Central memory CD8-positive, alpha-beta T cell (primary cell): Measurements from ENCODE around the gene PC.

Source experiments
- ATAC-seq: fragments of 150-1000 bp; cut with Tn5 transposase; replicated peaks from 2 replicates; pipeline ENCODE4 v1.10.0; 2022; ENCODE audit warnings: mild to moderate bottlenecking, moderate FRiP score, moderate number of reproducible peaks; ENCODE audit not compliant: poor library complexity, severe bottlenecking; ENCODE audit errors: extremely low read depth
- DNase-seq, 2 donors: peaks; one replicate each; pipeline ENCODE4 v3.0.0; 2021; ENCODE audit warnings: low spot score in 2 of 2
- H3K27ac Mint-ChIP-seq: one replicate; pipeline ENCODE4 v1.8.0; 2022; ENCODE audit warnings: low read depth, mild to moderate bottlenecking, moderate library complexity, mixed read lengths
- H3K27me3 Mint-ChIP-seq: one replicate; pipeline ENCODE4 v1.8.0; 2022; ENCODE audit warnings: mixed read lengths
- H3K36me3 Mint-ChIP-seq: one replicate; pipeline ENCODE4 v1.8.0; 2022; ENCODE audit warnings: mild to moderate bottlenecking, moderate library complexity, mixed read lengths; ENCODE audit not compliant: insufficient read depth
- H3K4me1 Mint-ChIP-seq: one replicate; pipeline ENCODE4 v1.8.0; 2022; ENCODE audit warnings: mixed read lengths
- H3K4me3 Mint-ChIP-seq: one replicate; pipeline ENCODE4 v1.8.0; 2022; ENCODE audit warnings: mild to moderate bottlenecking, moderate library complexity, mixed read lengths
- H3K9me3 Mint-ChIP-seq: one replicate; pipeline ENCODE4 v1.8.0; 2022; ENCODE audit warnings: mixed read lengths

The PC gene

GRCh38 chr11:66859686-66860448, 98.3 kb downstream of the PC start:
- ATAC-seq (no peak), DNase-seq (no peak)
- H3K27me3 Mint-ChIP-seq = no peaks in the 10 kb centered on the region
- no peak overlapping the region for H3K27ac Mint-ChIP-seq
- peaks cover 9% of the 10 kb centered on the region for H3K36me3 Mint-ChIP-seq
- H3K4me3 Mint-ChIP-seq = no peak overlapping the region
- H3K9me3 Mint-ChIP-seq = no peaks in the 10 kb centered on the region
- peaks cover 5% of the 10 kb centered on the region for H3K4me1 Mint-ChIP-seq

- H3K4me3 Mint-ChIP-seq = no peak overlapping the region
- ATAC-seq = no peak
- H3K27me3 Mint-ChIP-seq = no peaks in the 10 kb centered on the region
- DNase-seq = no peak
- H3K4me1 Mint-ChIP-seq = peaks cover 6% of the 10 kb centered on the region
- peaks cover 9% of the 10 kb centered on the region for H3K36me3 Mint-ChIP-seq
- no peaks in the 10 kb centered on the region for H3K9me3 Mint-ChIP-seq
- no peak overlapping the region for H3K27ac Mint-ChIP-seq
Observed at GRCh38 chr11:66858939-66859685, 99.1 kb downstream of the PC start.

GRCh38 chr11:66858186-66858938, 99.8 kb downstream of the PC start:
- Mint-ChIP-seq H3K4me1 (peaks cover 9% of the 10 kb centered on the region), H3K27ac (peak overlapping the region; percentile 19), H3K9me3 (no peaks in the 10 kb centered on the region), H3K27me3 (no peaks in the 10 kb centered on the region), H3K4me3 (peak overlapping the region; percentile 78), H3K36me3 (peaks cover 9% of the 10 kb centered on the region)
- ATAC-seq (no peak), DNase-seq (no peak)

- Mint-ChIP-seq H3K4me1 (peaks cover 9% of the 10 kb centered on the region), H3K27me3 (no peaks in the 10 kb centered on the region), H3K27ac (peak overlapping the region; percentile 19), H3K4me3 (peak overlapping the region; percentile 78), H3K9me3 (no peaks in the 10 kb centered on the region), H3K36me3 (peaks cover 9% of the 10 kb centered on the region)
- no peak for ATAC-seq
- DNase-seq = no peak
Observed at GRCh38 chr11:66857927-66858185, 100.3 kb downstream of the PC start.

- DNase-seq (no peak), ATAC-seq (no peak)
- Mint-ChIP-seq H3K27me3 (no peaks in the 10 kb centered on the region), H3K27ac (peak overlapping the region; percentile 19), H3K36me3 (peaks cover 8% of the 10 kb centered on the region), H3K4me1 (peaks cover 9% of the 10 kb centered on the region), H3K4me3 (peak overlapping the region; percentile 78), H3K9me3 (no peaks in the 10 kb centered on the region)
Observed at GRCh38 chr11:66857234-66857926, 100.8 kb downstream of the PC start.

- no peaks in the 10 kb centered on the region for H3K27me3 Mint-ChIP-seq
- H3K9me3 Mint-ChIP-seq = no peaks in the 10 kb centered on the region
- peak within 1 kb of the TSS; percentile 83 for H3K4me3 Mint-ChIP-seq
- peak; percentile 49 to 57 for DNase-seq
- ATAC-seq = peak; percentile 80
- peaks cover 9% of the 10 kb centered on the region for H3K4me1 Mint-ChIP-seq
- peaks cover 8% of the 10 kb centered on the region for H3K36me3 Mint-ChIP-seq
- H3K27ac Mint-ChIP-seq = peak within 1 kb of the TSS; percentile 44
Observed at GRCh38 chr11:66856496-66857233, 101.5 kb downstream of the PC start, which contains the start of gene LRFN4. LRFN4 (plus strand) TSS chr11:66857064; CDS start chr11:66857745, 681 bp downstream.

- Mint-ChIP-seq H3K27me3 (no peaks in the 10 kb centered on the region), H3K27ac (peak overlapping the region; percentile 44), H3K4me3 (peak overlapping the region; percentile 83), H3K4me1 (peaks cover 9% of the 10 kb centered on the region), H3K9me3 (no peaks in the 10 kb centered on the region), H3K36me3 (peaks cover 8% of the 10 kb centered on the region)
- ATAC-seq (peak; percentile 72), DNase-seq (peak in 1 of 2 donors; percentile 55)
Observed at GRCh38 chr11:66855574-66856495, 102.3 kb downstream of the PC start.

GRCh38 chr11:66854729-66855211, 103.4 kb downstream of the PC start:
- no peak for ATAC-seq
- no peaks in the 10 kb centered on the region for H3K27me3 Mint-ChIP-seq
- no peak overlapping the region for H3K27ac Mint-ChIP-seq
- H3K36me3 Mint-ChIP-seq = peaks cover 8% of the 10 kb centered on the region
- H3K4me3 Mint-ChIP-seq = peak overlapping the region; percentile 83
- H3K9me3 Mint-ChIP-seq = no peaks in the 10 kb centered on the region
- no peak for DNase-seq
- H3K4me1 Mint-ChIP-seq = peaks cover 9% of the 10 kb centered on the region

GRCh38 chr11:66854231-66854661, 103.9 kb downstream of the PC start:
- Mint-ChIP-seq H3K27me3 (no peaks in the 10 kb centered on the region), H3K27ac (no peak overlapping the region), H3K4me1 (peaks cover 9% of the 10 kb centered on the region), H3K36me3 (peaks cover 8% of the 10 kb centered on the region), H3K4me3 (no peak overlapping the region), H3K9me3 (no peaks in the 10 kb centered on the region)
- ATAC-seq = no peak
- DNase-seq = no peak

GRCh38 chr11:66853242-66854229, 104.6 kb downstream of the PC start:
- Mint-ChIP-seq H3K36me3 (peaks cover 8% of the 10 kb centered on the region), H3K4me3 (no peak overlapping the region), H3K4me1 (peaks cover 9% of the 10 kb centered on the region), H3K9me3 (no peaks in the 10 kb centered on the region), H3K27me3 (no peaks in the 10 kb centered on the region), H3K27ac (no peak overlapping the region)
- ATAC-seq (no peak), DNase-seq (no peak)
